ENCODE data around the gene QRICH1. TPM values are rescaled to one million over a fixed set of nuclear protein-coding genes. Genes with fewer than 3 reads are reported as not detected.

Gene QRICH1
- total RNA-seq, 2 experiments from 2014 or later: 111 to 132 TPM

GRCh38 chr3:49006408-49007067 is 87.3 kb downstream of the QRICH1 start:
- Histone ChIP-seq H3K4me1 (ENCODE audit: insufficient read depth, low read length, poor library complexity, severe bottlenecking) (peaks cover 18% of the 10 kb centered on the region), H4K20me1 (ENCODE audit: insufficient read depth, low read length) (peaks cover 9% of the 10 kb centered on the region; the same call in 1 of the 2 replicates), H3K9me3 (ENCODE audit: low read length) (no peaks in the 10 kb centered on the region), H3K9me2 (ENCODE audit: insufficient read depth, low read length) (no peaks in the 10 kb centered on the region), H3K27ac (ENCODE audit: low read depth, low read length, poor library complexity, severe bottlenecking) (no peak overlapping the region), H3K79me2 (ENCODE audit: insufficient read depth, low read depth, low read length) (peaks cover 21% of the 10 kb centered on the region; the same call in 1 of the 2 replicates), H3K36me3 (ENCODE audit: insufficient read depth, low read length) (peaks cover 8% of the 10 kb centered on the region; the same call in 1 of the 2 replicates), H2AFZ (ENCODE audit: low read length) (peak overlapping the region; percentile 49), H3K4me3 (ENCODE audit: low read depth, low read length, poor library complexity, severe bottlenecking) (peak overlapping the region; percentile 78), H3K4me2 (ENCODE audit: low read length) (peak overlapping the region; percentile 99)
- ChIA-PET POLR2A (interaction anchor here (0.6 to 3.2 kb wide), 12 partner anchors 11 to 98 kb away, joined by 3 to 42 read pairs (median 4); partner anchors contain the start of genes DALRD3, IMPDH2, NDUFAF3 and P4HTM), CTCF (ENCODE audit: unreplicated experiment) (interaction anchor here (0.6 to 1.4 kb wide), 5 partner anchors 15 to 95 kb away, joined by 3 to 9 read pairs (median 5); no protein-coding TSS in a partner anchor)
- DNase-seq (ENCODE audit: low spot score): no peak
- no TSS peak for BruUV-seq (replicated peaks)
- intact Hi-C loops (cut with micrococcal nuclease; ENCODE audit: unreplicated experiment): loop anchor here (2.0 to 5.0 kb wide), 2 partner anchors 16 to 86 kb away; partner anchors contain the start of genes P4HTM and QRICH1
- TF ChIP-seq EZH2phosphoT487 (IDR thresholded peaks at IDR 0.05; ENCODE audit: borderline replicate concordance, low read depth, low read length): no peak
- TF ChIP-seq, protein P1, sequence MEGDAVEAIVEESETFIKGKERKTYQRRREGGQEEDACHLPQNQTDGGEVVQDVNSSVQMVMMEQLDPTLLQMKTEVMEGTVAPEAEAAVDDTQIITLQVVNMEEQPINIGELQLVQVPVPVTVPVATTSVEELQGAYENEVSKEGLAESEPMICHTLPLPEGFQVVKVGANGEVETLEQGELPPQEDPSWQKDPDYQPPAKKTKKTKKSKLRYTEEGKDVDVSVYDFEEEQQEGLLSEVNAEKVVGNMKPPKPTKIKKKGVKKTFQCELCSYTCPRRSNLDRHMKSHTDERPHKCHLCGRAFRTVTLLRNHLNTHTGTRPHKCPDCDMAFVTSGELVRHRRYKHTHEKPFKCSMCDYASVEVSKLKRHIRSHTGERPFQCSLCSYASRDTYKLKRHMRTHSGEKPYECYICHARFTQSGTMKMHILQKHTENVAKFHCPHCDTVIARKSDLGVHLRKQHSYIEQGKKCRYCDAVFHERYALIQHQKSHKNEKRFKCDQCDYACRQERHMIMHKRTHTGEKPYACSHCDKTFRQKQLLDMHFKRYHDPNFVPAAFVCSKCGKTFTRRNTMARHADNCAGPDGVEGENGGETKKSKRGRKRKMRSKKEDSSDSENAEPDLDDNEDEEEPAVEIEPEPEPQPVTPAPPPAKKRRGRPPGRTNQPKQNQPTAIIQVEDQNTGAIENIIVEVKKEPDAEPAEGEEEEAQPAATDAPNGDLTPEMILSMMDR (conservative IDR thresholded peaks at IDR 0.05; ENCODE audit: low read length): no peak

DNA sequence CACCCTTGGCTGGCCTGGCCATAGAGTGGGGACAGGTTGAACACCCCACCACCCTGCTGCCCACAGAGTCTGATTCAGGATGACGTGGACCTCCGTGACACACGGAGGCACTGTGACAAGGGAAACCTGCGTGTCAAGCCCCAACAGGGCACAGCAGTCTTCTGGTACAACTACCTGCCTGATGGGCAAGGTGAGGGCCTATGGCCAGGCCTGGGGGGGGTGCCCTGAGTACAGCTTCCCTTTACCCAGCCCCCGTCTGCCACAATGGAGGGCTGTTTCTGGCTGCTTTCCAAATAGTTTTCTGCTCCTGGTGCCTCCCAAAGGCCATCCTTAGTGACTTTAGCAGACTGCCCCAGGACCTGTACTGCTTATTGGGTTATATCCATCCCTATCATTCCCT is 87.9 kb downstream of the QRICH1 start:
- peaks cover 9% of the 10 kb centered on the region; the same call in 1 of the 2 replicates for H4K20me1 ChIP-seq (ENCODE audit: insufficient read depth, low read length)
- TF ChIP-seq, protein P1 (conservative IDR thresholded peaks at IDR 0.05; ENCODE audit: low read length): no peak
- no peak for TF ChIP-seq EZH2phosphoT487 (IDR thresholded peaks at IDR 0.05; ENCODE audit: borderline replicate concordance, low read depth, low read length)
- ChIA-PET CTCF (ENCODE audit: unreplicated experiment) (no interaction called here), POLR2A (no interaction called here)
- H3K9me3 ChIP-seq (ENCODE audit: low read length): no peaks in the 10 kb centered on the region
- H3K4me1 ChIP-seq (ENCODE audit: insufficient read depth, low read length, poor library complexity, severe bottlenecking): peaks cover 18% of the 10 kb centered on the region
- no peak for DNase-seq (ENCODE audit: low spot score)
- H3K27ac ChIP-seq (ENCODE audit: low read depth, low read length, poor library complexity, severe bottlenecking): no peak overlapping the region
- peaks cover 21% of the 10 kb centered on the region; the same call in 1 of the 2 replicates for H3K79me2 ChIP-seq (ENCODE audit: insufficient read depth, low read depth, low read length)
- no TSS peak for BruUV-seq (replicated peaks)
- H3K36me3 ChIP-seq (ENCODE audit: insufficient read depth, low read length): peaks cover 7% of the 10 kb centered on the region; the same call in 1 of the 2 replicates
- no peak overlapping the region for H2AFZ ChIP-seq (ENCODE audit: low read length)
- H3K4me2 ChIP-seq (ENCODE audit: low read length): peak overlapping the region; percentile 99
- peak overlapping the region; percentile 78 for H3K4me3 ChIP-seq (ENCODE audit: low read depth, low read length, poor library complexity, severe bottlenecking)
- no peaks in the 10 kb centered on the region for H3K9me2 ChIP-seq (ENCODE audit: insufficient read depth, low read length)
- intact Hi-C loops (cut with micrococcal nuclease; ENCODE audit: unreplicated experiment): loop anchor here (2.0 to 5.0 kb wide), 2 partner anchors 15 to 86 kb away; partner anchors contain the start of genes P4HTM and QRICH1

GRCh38 chr3:49005303-49005680 is 88.6 kb downstream of the QRICH1 start:
- Histone ChIP-seq H3K79me2 (ENCODE audit: insufficient read depth, low read depth, low read length) (peaks cover 21% of the 10 kb centered on the region; the same call in 1 of the 2 replicates), H3K4me2 (ENCODE audit: low read length) (no peak overlapping the region), H3K27ac (ENCODE audit: low read depth, low read length, poor library complexity, severe bottlenecking) (no peak overlapping the region), H2AFZ (ENCODE audit: low read length) (no peak overlapping the region), H3K4me1 (ENCODE audit: insufficient read depth, low read length, poor library complexity, severe bottlenecking) (peaks cover 18% of the 10 kb centered on the region), H3K9me2 (ENCODE audit: insufficient read depth, low read length) (no peaks in the 10 kb centered on the region), H3K9me3 (ENCODE audit: low read length) (no peaks in the 10 kb centered on the region), H4K20me1 (ENCODE audit: insufficient read depth, low read length) (peaks cover 9% of the 10 kb centered on the region; the same call in 1 of the 2 replicates), H3K4me3 (ENCODE audit: low read depth, low read length, poor library complexity, severe bottlenecking) (no peak overlapping the region), H3K36me3 (ENCODE audit: insufficient read depth, low read length) (peaks cover 7% of the 10 kb centered on the region; the same call in 1 of the 2 replicates)
- no peak for DNase-seq (ENCODE audit: low spot score)
- TF ChIP-seq EZH2phosphoT487 (IDR thresholded peaks at IDR 0.05; ENCODE audit: borderline replicate concordance, low read depth, low read length): no peak
- TF ChIP-seq, protein P1 (conservative IDR thresholded peaks at IDR 0.05; ENCODE audit: low read length): no peak
- CTCF ChIA-PET (ENCODE audit: unreplicated experiment): no interaction called here
- POLR2A ChIA-PET: no interaction called here
- BruUV-seq (replicated peaks): no TSS peak
- intact Hi-C loops (cut with micrococcal nuclease; ENCODE audit: unreplicated experiment): loop anchor here (5.0 kb wide), 1 partner anchor 87 kb away; the partner anchor contains the start of gene QRICH1
